Activated T-cell treated with anti-CD3 and anti-CD28 coated beads for 24 hours (primary cell): ENCODE measurements around the gene SIN3B.

Experiments
- DNase-seq: peaks from one replicate; pipeline ENCODE4 v3.0.0-alpha.2; 2020; ENCODE audit warnings: low read depth

SIN3B gene

GRCh38 chr19:16889366-16889882, 60.2 kb downstream of the SIN3B start:
- DNase-seq: no peak

GRCh38 chr19:16889883-16890460, 60.8 kb downstream of the SIN3B start:
- DNase-seq: no peak

GRCh38 chr19:16890461-16891184, 61.4 kb downstream of the SIN3B start:
- no peak for DNase-seq

- no peak for DNase-seq
Measured at GRCh38 chr19:16891696-16892382, 62.6 kb downstream of the SIN3B start.

GRCh38 chr19:16892436-16892835, 63.2 kb downstream of the SIN3B start:
- no peak for DNase-seq

- DNase-seq: no peak
Measured at GRCh38 chr19:16892868-16893685, 63.9 kb downstream of the SIN3B start.

GRCh38 chr19:16893686-16893989, 64.4 kb downstream of the SIN3B start:
- DNase-seq: no peak

- no peak for DNase-seq
Measured at GRCh38 chr19:16894080-16894479, 64.9 kb downstream of the SIN3B start.

- no peak for DNase-seq
Measured at GRCh38 chr19:16895467-16896145, 66.4 kb downstream of the SIN3B start.

- no peak for DNase-seq
Measured at GRCh38 chr19:16896146-16897028, 67.2 kb downstream of the SIN3B start.

GRCh38 chr19:16897029-16897855, 68.0 kb downstream of the SIN3B start:
- DNase-seq: peak; percentile 51

GRCh38 chr19:16897856-16898161, 68.6 kb downstream of the SIN3B start:
- no peak for DNase-seq

GRCh38 chr19:16898361-16899015, 69.3 kb downstream of the SIN3B start:
- DNase-seq: no peak

- DNase-seq: no peak
Measured at GRCh38 chr19:16899566-16900075, 70.4 kb downstream of the SIN3B start.

- DNase-seq: no peak
Measured at GRCh38 chr19:16901491-16902175, 72.4 kb downstream of the SIN3B start.

- DNase-seq: no peak
Measured at GRCh38 chr19:16902545-16902944, 73.3 kb downstream of the SIN3B start.

- no peak for DNase-seq
Measured at GRCh38 chr19:16903347-16903746, 74.1 kb downstream of the SIN3B start.

- no peak for DNase-seq
Measured at GRCh38 chr19:16904599-16904998, 75.4 kb downstream of the SIN3B start.

GRCh38 chr19:16908759-16909158, 79.6 kb downstream of the SIN3B start:
- no peak for DNase-seq
